Ectodermal cell (in vitro differentiated cells): ENCODE results near the gene COL9A3.

Source experiments
- H3K27ac ChIP-seq: 2 replicates; pipeline ENCODE4 v1.7.0; 2013; ENCODE audit warnings: mild to moderate bottlenecking, low read depth, low read length; ENCODE audit not compliant: insufficient read depth, poor library complexity, severe bottlenecking
- H3K27me3 ChIP-seq: 2 replicates; pipeline ENCODE4 v1.7.0; 2013; ENCODE audit warnings: mild to moderate bottlenecking, low read length; ENCODE audit not compliant: insufficient read depth, control insufficient read depth, poor library complexity, severe bottlenecking
- H3K36me3 ChIP-seq: one replicate; pipeline ENCODE4 v1.7.0; 2013; ENCODE audit warnings: low read length; ENCODE audit not compliant: control insufficient read depth, insufficient read depth
- H3K4me1 ChIP-seq: one replicate; pipeline ENCODE4 v1.7.0; 2013; ENCODE audit warnings: low read length; ENCODE audit not compliant: control insufficient read depth, insufficient read depth
- H3K4me3 ChIP-seq: 2 replicates; pipeline ENCODE4 v1.7.0; 2013; ENCODE audit warnings: low read depth, low read length, control low read depth; ENCODE audit not compliant: insufficient read depth
- H3K9me3 ChIP-seq: 2 replicates; pipeline ENCODE4 v1.7.0; 2013; ENCODE audit warnings: mild to moderate bottlenecking, low read length, moderate library complexity; ENCODE audit not compliant: control insufficient read depth
- WGBS, 2 experiments: methylation state at CpG; one replicate each; pipeline ENCODE4 v1.1.7; 2013; ENCODE audit warnings: missing lambda C conversion rate in 2 of 2; 5-methylcytosine and 5-hydroxymethylcytosine counted together

Gene COL9A3

GRCh38 chr20:62825986-62826645 is 9.3 kb downstream of the COL9A3 start:
- Histone ChIP-seq H3K9me3 (no peaks in the 10 kb centered on the region), H3K4me3 (no peak overlapping the region), H3K27me3 (no peaks in the 10 kb centered on the region), H3K27ac (no peak overlapping the region), H3K36me3 (no peaks in the 10 kb centered on the region), H3K4me1 (peaks cover 17% of the 10 kb centered on the region)
- WGBS, 2 experiments: 94% methylated on average over 27 of the region's 27 CpGs

- 93 to 94% methylated on average over 24 of the region's 24 CpGs for WGBS, 2 experiments
- Histone ChIP-seq H3K9me3 (no peaks in the 10 kb centered on the region), H3K4me1 (peaks cover 17% of the 10 kb centered on the region), H3K27me3 (no peaks in the 10 kb centered on the region), H3K27ac (no peak overlapping the region), H3K4me3 (no peak overlapping the region), H3K36me3 (no peaks in the 10 kb centered on the region)
Measured at GRCh38 chr20:62826646-62827310, 9.9 kb downstream of the COL9A3 start.

GRCh38 chr20:62827311-62828038 is 10.6 kb downstream of the COL9A3 start:
- Histone ChIP-seq H3K4me3 (no peak overlapping the region), H3K4me1 (peaks cover 24% of the 10 kb centered on the region), H3K27me3 (no peaks in the 10 kb centered on the region), H3K9me3 (no peaks in the 10 kb centered on the region), H3K27ac (no peak overlapping the region), H3K36me3 (no peaks in the 10 kb centered on the region)
- 92 to 93% methylated on average over 29 of the region's 29 CpGs for WGBS, 2 experiments

- Histone ChIP-seq H3K27me3 (no peaks in the 10 kb centered on the region), H3K36me3 (no peaks in the 10 kb centered on the region), H3K4me3 (no peak overlapping the region), H3K27ac (no peak overlapping the region), H3K9me3 (no peaks in the 10 kb centered on the region), H3K4me1 (peaks cover 25% of the 10 kb centered on the region)
- 95 to 96% methylated on average over 9 of the region's 9 CpGs for WGBS, 2 experiments
Measured at GRCh38 chr20:62828051-62828450, 11.2 kb downstream of the COL9A3 start.

GRCh38 chr20:62828511-62829230 is 11.8 kb downstream of the COL9A3 start:
- Histone ChIP-seq H3K27me3 (no peaks in the 10 kb centered on the region), H3K36me3 (no peaks in the 10 kb centered on the region), H3K4me1 (peaks cover 19% of the 10 kb centered on the region), H3K27ac (no peak overlapping the region), H3K9me3 (no peaks in the 10 kb centered on the region), H3K4me3 (no peak overlapping the region)
- WGBS, 2 experiments: 95 to 97% methylated on average over 29 of the region's 29 CpGs

- no peaks in the 10 kb centered on the region for H3K9me3 ChIP-seq
- H3K27ac ChIP-seq: no peak overlapping the region
- H3K4me3 ChIP-seq: no peak overlapping the region
- 94 to 96% methylated on average over 32 of the region's 32 CpGs for WGBS, 2 experiments
- H3K27me3 ChIP-seq: no peaks in the 10 kb centered on the region
- no peaks in the 10 kb centered on the region for H3K36me3 ChIP-seq
- H3K4me1 ChIP-seq: peaks cover 11% of the 10 kb centered on the region
Measured at GRCh38 chr20:62829231-62830230, 12.7 kb downstream of the COL9A3 start.

- Histone ChIP-seq H3K27ac (no peak overlapping the region), H3K9me3 (no peaks in the 10 kb centered on the region), H3K4me3 (no peak overlapping the region), H3K27me3 (no peaks in the 10 kb centered on the region), H3K36me3 (no peaks in the 10 kb centered on the region), H3K4me1 (peaks cover 15% of the 10 kb centered on the region)
- WGBS, 2 experiments: 95 to 98% methylated on average over 14 of the region's 14 CpGs
Measured at GRCh38 chr20:62830251-62830650, 13.4 kb downstream of the COL9A3 start.

GRCh38 chr20:62830821-62831220 is 14.0 kb downstream of the COL9A3 start:
- H3K36me3 ChIP-seq: no peaks in the 10 kb centered on the region
- WGBS, 2 experiments: 92% methylated on average over 22 of the region's 22 CpGs

GRCh38 chr20:62831361-62831788 is 14.5 kb downstream of the COL9A3 start:
- Histone ChIP-seq H3K27ac (no peak overlapping the region), H3K36me3 (no peaks in the 10 kb centered on the region), H3K4me3 (no peak overlapping the region), H3K4me1 (peaks cover 18% of the 10 kb centered on the region), H3K27me3 (no peaks in the 10 kb centered on the region), H3K9me3 (no peaks in the 10 kb centered on the region)
- WGBS, 2 experiments: 93% methylated on average over 10 of the region's 10 CpGs

More at GRCh38 chr20:62830821-62831220, 14.0 kb downstream of the COL9A3 start:
- Histone ChIP-seq H3K4me1 (peaks cover 18% of the 10 kb centered on the region), H3K27ac (no peak overlapping the region), H3K4me3 (no peak overlapping the region), H3K27me3 (no peaks in the 10 kb centered on the region), H3K9me3 (no peaks in the 10 kb centered on the region)
